ENCODE measurements around the gene OR8G1. TPM values are rescaled to one million over a fixed set of nuclear protein-coding genes. Genes with fewer than 3 reads are reported as not detected.

OR8G1 gene
- polyA plus RNA-seq, 1 donor (not counting 4 experiments of a cell fraction or from before 2014, with no cell fraction given), result not detected

GRCh38 chr11:124207102-124207792 is 33.6 kb upstream of the OR8G1 start:
- Histone ChIP-seq H3K9me3 (ENCODE audit: control insufficient read depth, low read depth, low read length) (no peaks in the 10 kb centered on the region), H3K9me1 (ENCODE audit: control insufficient read depth, extremely low read depth, insufficient read depth, low read length) (no peaks in the 10 kb centered on the region), H3K36me3 (ENCODE audit: control insufficient read depth in 2 of 2, extremely low read depth in 1 of 2, insufficient read depth in 2 of 2, low read length in 2 of 2) (no peaks in the 10 kb centered on the region), H3K27me3 (ENCODE audit: control insufficient read depth, extremely low read depth, insufficient read depth, low read length) (no peaks in the 10 kb centered on the region), H4K20me1 (ENCODE audit: control insufficient read depth, extremely low read depth, insufficient read depth, low read length) (no peaks in the 10 kb centered on the region), H3K4me2 (ENCODE audit: control insufficient read depth, extremely low read depth, insufficient read depth, low read depth, low read length) (no peak overlapping the region), H3K4me3 (ENCODE audit: control insufficient read depth in 2 of 3, extremely low read depth in 1 of 3, insufficient read depth in 2 of 3, low read depth in 1 of 3, low read length in 3 of 3) (no peak overlapping the region), H3K79me2 (ENCODE audit: control insufficient read depth, insufficient read depth, low read length) (no peaks in the 10 kb centered on the region), H3K27ac (ENCODE audit: control insufficient read depth, insufficient read depth, low read length) (no peak overlapping the region), H2AFZ (ENCODE audit: control insufficient read depth, low read length) (no peak overlapping the region), H3K9ac (ENCODE audit: control insufficient read depth, extremely low read depth, insufficient read depth, low read length) (no peak overlapping the region), H3K4me1 (ENCODE audit: control insufficient read depth, extremely low read depth, insufficient read depth, low read length) (no peaks in the 10 kb centered on the region)
- DNase-seq (ENCODE audit: low read depth, low spot score) (no peak), FAIRE-seq (no peak)
- TF ChIP-seq CTCF (optimal IDR thresholded peaks at IDR 0.05 in 1 of 3, IDR thresholded peaks at IDR 0.05 in 1 of 3, conservative IDR thresholded peaks at IDR 0.05 in 1 of 3; ENCODE audit: extremely low read depth in 1 of 3, insufficient read depth in 2 of 3, low read length in 3 of 3) (no peak), EZH2 (IDR thresholded peaks at IDR 0.05; ENCODE audit: low read length) (no peak)
- dilution Hi-C loops (cut with MboI; ENCODE audit: extremely low pct_ligation_motif_present, low sequenced_read_pairs), result no loop called here

- Histone ChIP-seq H3K4me3 (ENCODE audit: control insufficient read depth in 2 of 3, extremely low read depth in 1 of 3, insufficient read depth in 2 of 3, low read depth in 1 of 3, low read length in 3 of 3) (no peak overlapping the region), H3K9me3 (ENCODE audit: control insufficient read depth, low read depth, low read length) (no peaks in the 10 kb centered on the region), H3K9ac (ENCODE audit: control insufficient read depth, extremely low read depth, insufficient read depth, low read length) (no peak overlapping the region), H3K4me1 (ENCODE audit: control insufficient read depth, extremely low read depth, insufficient read depth, low read length) (no peaks in the 10 kb centered on the region), H3K4me2 (ENCODE audit: control insufficient read depth, extremely low read depth, insufficient read depth, low read depth, low read length) (no peak overlapping the region), H3K27me3 (ENCODE audit: control insufficient read depth, extremely low read depth, insufficient read depth, low read length) (no peaks in the 10 kb centered on the region), H3K27ac (ENCODE audit: control insufficient read depth, insufficient read depth, low read length) (no peak overlapping the region), H2AFZ (ENCODE audit: control insufficient read depth, low read length) (no peak overlapping the region), H4K20me1 (ENCODE audit: control insufficient read depth, extremely low read depth, insufficient read depth, low read length) (no peaks in the 10 kb centered on the region), H3K9me1 (ENCODE audit: control insufficient read depth, extremely low read depth, insufficient read depth, low read length) (no peaks in the 10 kb centered on the region), H3K79me2 (ENCODE audit: control insufficient read depth, insufficient read depth, low read length) (no peaks in the 10 kb centered on the region), H3K36me3 (ENCODE audit: control insufficient read depth in 2 of 2, extremely low read depth in 1 of 2, insufficient read depth in 2 of 2, low read length in 2 of 2) (no peaks in the 10 kb centered on the region)
- FAIRE-seq (no peak), DNase-seq (ENCODE audit: low read depth, low spot score) (no peak)
- dilution Hi-C loops (cut with MboI; ENCODE audit: extremely low pct_ligation_motif_present, low sequenced_read_pairs), result no loop called here
- TF ChIP-seq EZH2 (IDR thresholded peaks at IDR 0.05; ENCODE audit: low read length) (no peak), CTCF (optimal IDR thresholded peaks at IDR 0.05 in 1 of 3, IDR thresholded peaks at IDR 0.05 in 1 of 3, conservative IDR thresholded peaks at IDR 0.05 in 1 of 3; ENCODE audit: extremely low read depth in 1 of 3, insufficient read depth in 2 of 3, low read length in 3 of 3) (no peak)
Measured at GRCh38 chr11:124209824-124210357, 31.0 kb upstream of the OR8G1 start.

Measured in keratinocyte (primary cell).